HepG2 (cell line): ENCODE data around the gene CMIP. TPM values are rescaled to one million over a fixed set of nuclear protein-coding genes. Genes with fewer than 3 reads are reported as not detected.

ENCODE experiments used
- BRCA1 ChIP-seq: sonication (generic); formaldehyde crosslinking; IDR thresholded peaks from 2 replicates; pipeline ENCODE4 v1.4.0; 2020; ENCODE audit warnings: missing genetic modification reagents
- EHMT2 ChIP-seq: fragments of 200-600 bp; sonication (generic); IDR thresholded peaks from 2 replicates; pipeline ENCODE4 v1.7.0; 2017; ENCODE audit warnings: antibody characterized with exemption, low read depth, low read length, borderline replicate concordance
- ELF4 ChIP-seq: sonication (generic); formaldehyde crosslinking; IDR thresholded peaks from 2 replicates; pipeline ENCODE4 v1.5.0; 2020; ENCODE audit warnings: missing genetic modification reagents, mild to moderate bottlenecking, moderate library complexity, borderline replicate concordance
- FOXK2 ChIP-seq: fragments of 450-650 bp; IDR thresholded peaks from 2 replicates; pipeline ENCODE4 v1.6.1; 2016
- JDP2 ChIP-seq: sonication (generic); formaldehyde crosslinking; IDR thresholded peaks from 2 replicates; pipeline ENCODE4 v1.8.1; 2022; ENCODE audit warnings: missing genetic modification reagents, borderline replicate concordance
- MBD4 ChIP-seq: IDR thresholded peaks from 2 replicates; pipeline ENCODE4 v1.6.1; 2012; ENCODE audit warnings: low read length, inconsistent platforms, borderline replicate concordance
- MIER3 ChIP-seq: IDR thresholded peaks from 2 replicates; pipeline ENCODE4 v1.6.1; 2016; ENCODE audit warnings: missing compliant biosample characterization, borderline replicate concordance
- NFIB ChIP-seq: sonication (generic); formaldehyde crosslinking; IDR thresholded peaks from 2 replicates; pipeline ENCODE4 v1.9.0; 2021; ENCODE audit warnings: missing genetic modification reagents, mild to moderate bottlenecking, borderline replicate concordance
- NR1H2 ChIP-seq: sonication (generic); formaldehyde crosslinking; IDR thresholded peaks from 2 replicates; pipeline ENCODE4 v1.8.1; 2022; ENCODE audit warnings: low read depth, missing genetic modification reagents, borderline replicate concordance
- PHF5A ChIP-seq: IDR thresholded peaks from one replicate; pipeline ENCODE4 v1.6.1; 2018; ENCODE audit warnings: low read depth, missing genetic modification reagents; ENCODE audit not compliant: unreplicated experiment
- PITX1 ChIP-seq: sonication (generic); formaldehyde crosslinking; IDR thresholded peaks from 2 replicates; pipeline ENCODE4 v1.5.1; 2020; ENCODE audit warnings: mild to moderate bottlenecking, missing genetic modification reagents
- RBM22 ChIP-seq: fragments of 200-400 bp; formaldehyde crosslinking; optimal IDR thresholded peaks from 2 replicates; pipeline ENCODE3; 2017; ENCODE audit warnings: mild to moderate bottlenecking, low read length, moderate library complexity
- RFX5 ChIP-seq: IDR thresholded peaks from 2 replicates; pipeline ENCODE4 v1.6.1; 2011; ENCODE audit warnings: low read depth, low read length, improper control_type of control experiment
- TOE1 ChIP-seq: sonication (generic); formaldehyde crosslinking; IDR thresholded peaks from 2 replicates; pipeline ENCODE4 v1.4.0; 2020; ENCODE audit warnings: mild to moderate bottlenecking, missing genetic modification reagents
- YEATS4 ChIP-seq: sonication (generic); formaldehyde crosslinking; IDR thresholded peaks from 2 replicates; pipeline ENCODE4 v1.4.0; 2020; ENCODE audit warnings: missing genetic modification reagents, borderline replicate concordance
- ZNF12 ChIP-seq: sonication (generic); formaldehyde crosslinking; IDR thresholded peaks from 2 replicates; pipeline ENCODE4 v1.5.0; 2020; ENCODE audit warnings: missing genetic modification reagents
- ZNF121 ChIP-seq: sonication (generic); formaldehyde crosslinking; IDR thresholded peaks from 2 replicates; pipeline ENCODE4 v1.5.0; 2020; ENCODE audit warnings: mild to moderate bottlenecking, missing genetic modification reagents
- ZNF207 ChIP-seq: fragments of 450-650 bp; IDR thresholded peaks from 2 replicates; pipeline ENCODE4 v1.6.1; 2016; ENCODE audit warnings: antibody characterized with exemption, borderline replicate concordance
- ZNF263 ChIP-seq: sonication (generic); formaldehyde crosslinking; IDR thresholded peaks from 2 replicates; pipeline ENCODE4 v1.4.0; 2020; ENCODE audit warnings: missing genetic modification reagents
- ZNF282 ChIP-seq: fragments of 450-650 bp; IDR thresholded peaks from 2 replicates; pipeline ENCODE4 v1.6.1; 2018; ENCODE audit not compliant: partially characterized antibody
- ZNF749 ChIP-seq: sonication (generic); formaldehyde crosslinking; IDR thresholded peaks from 2 replicates; pipeline ENCODE4 v1.8.0; 2022; ENCODE audit warnings: mild to moderate bottlenecking, missing genetic modification reagents, moderate library complexity, borderline replicate concordance
- ZNF891 ChIP-seq: sonication (generic); formaldehyde crosslinking; IDR thresholded peaks from 2 replicates; pipeline ENCODE4 v1.5.0; 2020; ENCODE audit warnings: mild to moderate bottlenecking, missing genetic modification reagents
- polyA plus RNA-seq, 8 experiments: library from polyadenylated mRNA; depleted of rRNA in 3 of 8; stranded (reverse) in 7 of 8; unstranded in 1 of 8; fragments of >200 nt; fragmentation: Illumina TruSeq in 4 of 8; extraction: Trizol in 4 of 8; gene quantifications; 2 replicates each; pipeline versions ENCODE4 v1.2.1 to v1.2.3, GENCODE V29; 2011 to 2016; ENCODE audit warnings: low read depth in 4 of 8, missing spikeins in 1 of 8, mixed read lengths in 1 of 8; ENCODE audit not compliant: insufficient read depth in 1 of 8
- total RNA-seq, 5 experiments: library from RNA; depleted of rRNA; stranded (reverse); fragments of >200 nt; fragmentation: Illumina TruSeq; extraction: Trizol; gene quantifications; 2 replicates each; pipeline ENCODE4 v1.2.3, GENCODE V29; 2016; ENCODE audit warnings: low read depth in 1 of 5
- TF ChIP-seq, protein P1 (sequence below): sonication (generic); formaldehyde crosslinking; IDR thresholded peaks from 2 replicates; pipeline ENCODE4 v1.4.0; 2020; ENCODE audit warnings: missing genetic modification reagents
- TF ChIP-seq, protein P2 (sequence below): sonication (generic); formaldehyde crosslinking; IDR thresholded peaks from 2 replicates; pipeline ENCODE4 v1.5.1; 2020; ENCODE audit warnings: mild to moderate bottlenecking, missing genetic modification reagents, moderate library complexity

Gene CMIP
- total and polyA plus RNA-seq, 2 of the 13 experiments (the other 11 are each of a cell fraction or from before 2014, with no cell fraction given), result 10.9 to 18.1 TPM

DNA sequence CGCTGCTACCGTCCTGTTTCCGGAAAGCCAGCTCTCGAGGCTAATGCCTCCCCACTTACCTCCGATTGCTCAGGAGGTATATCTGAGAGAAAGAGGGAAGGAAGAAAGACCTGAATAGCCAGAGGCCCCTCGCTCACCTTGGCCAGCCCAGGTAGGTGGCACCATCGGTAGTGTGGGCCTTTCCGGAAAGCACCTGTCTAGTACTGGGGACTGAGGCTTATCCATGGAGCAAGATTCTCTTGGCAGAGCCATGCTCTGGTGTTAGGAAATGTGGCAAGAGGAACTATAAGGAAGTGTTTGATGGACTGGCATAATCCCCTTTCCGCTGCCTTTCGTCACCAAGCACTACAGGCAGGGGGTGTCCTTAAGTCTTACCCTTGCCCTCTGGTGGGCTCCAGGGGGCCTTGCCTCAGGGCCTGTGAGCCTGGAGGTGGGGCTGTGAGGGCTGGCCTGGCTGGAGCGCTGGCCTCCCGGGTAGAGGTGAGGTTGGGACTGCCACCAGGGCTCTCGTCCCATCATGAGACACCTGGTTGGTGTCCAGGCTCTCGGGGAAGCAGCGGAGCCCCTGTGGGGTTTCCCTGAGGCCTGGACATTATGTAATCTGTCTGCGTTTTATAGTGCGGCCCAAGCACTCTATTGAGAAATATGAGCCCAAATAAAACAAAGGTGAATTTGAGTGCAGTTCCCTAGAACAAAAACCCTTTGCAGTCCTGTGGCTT, 2.9 kb downstream of the CMIP start (continued):
- no peak for TF ChIP-seq ZNF121 (CRISPR knock-in tag)
- TF ChIP-seq NR1H2 (CRISPR knock-in tag), result no peak
- TF ChIP-seq, protein P1, sequence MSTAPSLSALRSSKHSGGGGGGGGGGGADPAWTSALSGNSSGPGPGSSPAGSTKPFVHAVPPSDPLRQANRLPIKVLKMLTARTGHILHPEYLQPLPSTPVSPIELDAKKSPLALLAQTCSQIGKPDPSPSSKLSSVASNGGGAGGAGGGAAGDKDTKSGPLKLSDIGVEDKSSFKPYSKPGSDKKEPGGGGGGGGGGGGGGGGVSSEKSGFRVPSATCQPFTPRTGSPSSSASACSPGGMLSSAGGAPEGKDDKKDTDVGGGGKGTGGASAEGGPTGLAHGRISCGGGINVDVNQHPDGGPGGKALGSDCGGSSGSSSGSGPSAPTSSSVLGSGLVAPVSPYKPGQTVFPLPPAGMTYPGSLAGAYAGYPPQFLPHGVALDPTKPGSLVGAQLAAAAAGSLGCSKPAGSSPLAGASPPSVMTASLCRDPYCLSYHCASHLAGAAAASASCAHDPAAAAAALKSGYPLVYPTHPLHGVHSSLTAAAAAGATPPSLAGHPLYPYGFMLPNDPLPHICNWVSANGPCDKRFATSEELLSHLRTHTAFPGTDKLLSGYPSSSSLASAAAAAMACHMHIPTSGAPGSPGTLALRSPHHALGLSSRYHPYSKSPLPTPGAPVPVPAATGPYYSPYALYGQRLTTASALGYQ (CRISPR knock-in tag), result no peak
- TF ChIP-seq, protein P2, sequence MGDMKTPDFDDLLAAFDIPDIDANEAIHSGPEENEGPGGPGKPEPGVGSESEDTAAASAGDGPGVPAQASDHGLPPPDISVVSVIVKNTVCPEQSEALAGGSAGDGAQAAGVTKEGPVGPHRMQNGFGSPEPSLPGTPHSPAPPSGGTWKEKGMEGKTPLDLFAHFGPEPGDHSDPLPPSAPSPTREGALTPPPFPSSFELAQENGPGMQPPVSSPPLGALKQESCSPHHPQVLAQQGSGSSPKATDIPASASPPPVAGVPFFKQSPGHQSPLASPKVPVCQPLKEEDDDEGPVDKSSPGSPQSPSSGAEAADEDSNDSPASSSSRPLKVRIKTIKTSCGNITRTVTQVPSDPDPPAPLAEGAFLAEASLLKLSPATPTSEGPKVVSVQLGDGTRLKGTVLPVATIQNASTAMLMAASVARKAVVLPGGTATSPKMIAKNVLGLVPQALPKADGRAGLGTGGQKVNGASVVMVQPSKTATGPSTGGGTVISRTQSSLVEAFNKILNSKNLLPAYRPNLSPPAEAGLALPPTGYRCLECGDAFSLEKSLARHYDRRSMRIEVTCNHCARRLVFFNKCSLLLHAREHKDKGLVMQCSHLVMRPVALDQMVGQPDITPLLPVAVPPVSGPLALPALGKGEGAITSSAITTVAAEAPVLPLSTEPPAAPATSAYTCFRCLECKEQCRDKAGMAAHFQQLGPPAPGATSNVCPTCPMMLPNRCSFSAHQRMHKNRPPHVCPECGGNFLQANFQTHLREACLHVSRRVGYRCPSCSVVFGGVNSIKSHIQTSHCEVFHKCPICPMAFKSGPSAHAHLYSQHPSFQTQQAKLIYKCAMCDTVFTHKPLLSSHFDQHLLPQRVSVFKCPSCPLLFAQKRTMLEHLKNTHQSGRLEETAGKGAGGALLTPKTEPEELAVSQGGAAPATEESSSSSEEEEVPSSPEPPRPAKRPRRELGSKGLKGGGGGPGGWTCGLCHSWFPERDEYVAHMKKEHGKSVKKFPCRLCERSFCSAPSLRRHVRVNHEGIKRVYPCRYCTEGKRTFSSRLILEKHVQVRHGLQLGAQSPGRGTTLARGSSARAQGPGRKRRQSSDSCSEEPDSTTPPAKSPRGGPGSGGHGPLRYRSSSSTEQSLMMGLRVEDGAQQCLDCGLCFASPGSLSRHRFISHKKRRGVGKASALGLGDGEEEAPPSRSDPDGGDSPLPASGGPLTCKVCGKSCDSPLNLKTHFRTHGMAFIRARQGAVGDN, result peak; percentile 0; the same call in 1 of the 2 replicates
- no peak for TF ChIP-seq ZNF12 (CRISPR knock-in tag)
- TF ChIP-seq ZNF749 (CRISPR knock-in tag), result no peak
- TF ChIP-seq FOXK2, result no peak
- no peak for TF ChIP-seq RBM22
- no peak for TF ChIP-seq ZNF207
- TF ChIP-seq ZNF891 (CRISPR knock-in tag), result 0 out of 2 replicates have a peak, but pooled peaks have one; percentile 15
- TF ChIP-seq ELF4, result no peak
- TF ChIP-seq ZNF282, result no peak
- no peak for TF ChIP-seq EHMT2
- no peak for TF ChIP-seq ZNF263 (CRISPR knock-in tag)
- TF ChIP-seq NFIB, result no peak
- no peak for TF ChIP-seq RFX5
- TF ChIP-seq YEATS4, result no peak
- TF ChIP-seq PHF5A (CRISPR knock-in tag), result no peak
- TF ChIP-seq BRCA1 (CRISPR knock-in tag), result no peak
- no peak for TF ChIP-seq MBD4
- peak; percentile 77 for TF ChIP-seq PITX1 (CRISPR knock-in tag)
- TF ChIP-seq TOE1 (CRISPR knock-in tag), result no peak
- TF ChIP-seq JDP2 (CRISPR knock-in tag), result no peak; the same call in 1 of the 2 replicates
- TF ChIP-seq MIER3 (CRISPR knock-in tag), result no peak
